MCF 10A (cell line): ENCODE results near the gene POLR3H. TPM values are rescaled to one million over a fixed set of nuclear protein-coding genes. Genes with fewer than 3 reads are reported as not detected.

Source experiments
- BruUV-seq: library from RNA; stranded (reverse); fragments of 400-500 nt; replicated peaks from 2 replicates; lab custom pipeline; 2021; lab: Mats Ljungman, UMichigan
- CTCF ChIA-PET: fragments of 300-600 bp; sonication (Branson Sonifier 250); formaldehyde crosslinking; extraction: SDS; loops from one replicate; lab custom pipeline; 2021; ENCODE audit warnings: antibody characterized with exemption, inconsistent platforms; lab: Yijun Ruan, JAX
- POLR2A ChIA-PET: fragments of 300-600, 350-650 bp; sonication (Branson Sonifier 250); formaldehyde crosslinking; extraction: SDS; loops from one replicate; lab custom pipeline; 2020; ENCODE audit warnings: antibody characterized with exemption, inconsistent platforms; lab: Yijun Ruan, JAX
- DNase-seq: peaks from one replicate; pipeline ENCODE4 v3.0.0-alpha.2; 2018; ENCODE audit not compliant: unreplicated experiment
- H3K27ac Mint-ChIP-seq: one replicate; pipeline ENCODE4 v1.8.0; 2022; ENCODE audit warnings: mild to moderate bottlenecking, low read depth, mixed read lengths; ENCODE audit not compliant: unreplicated experiment
- H3K27me3 Mint-ChIP-seq: one replicate; pipeline ENCODE4 v1.8.0; 2022; ENCODE audit warnings: mixed read lengths; ENCODE audit not compliant: insufficient read depth, unreplicated experiment
- H3K36me3 Mint-ChIP-seq: one replicate; pipeline ENCODE4 v1.8.0; 2022; ENCODE audit warnings: mild to moderate bottlenecking, moderate library complexity, mixed read lengths; ENCODE audit not compliant: insufficient read depth, unreplicated experiment
- H3K4me1 Mint-ChIP-seq: one replicate; pipeline ENCODE4 v1.8.0; 2022; ENCODE audit warnings: mixed read lengths; ENCODE audit not compliant: insufficient read depth, unreplicated experiment
- H3K4me3 Mint-ChIP-seq: one replicate; pipeline ENCODE4 v1.8.0; 2022; ENCODE audit warnings: mild to moderate bottlenecking, moderate library complexity, mixed read lengths; ENCODE audit not compliant: unreplicated experiment
- H3K9me3 Mint-ChIP-seq: one replicate; pipeline ENCODE4 v1.8.0; 2022; ENCODE audit warnings: mixed read lengths; ENCODE audit not compliant: unreplicated experiment
- intact Hi-C: fragments of 100-400 bp; cut with micrococcal nuclease; formaldehyde crosslinking; loops from 2 replicates; pipeline ENCODE4 v1.14.1; 2022
- total RNA-seq: library from RNA; stranded (reverse); gene quantifications from 2 replicates; pipeline ENCODE4 v1.2.3, GENCODE V29; 2022
- TF ChIP-seq, protein P1 (sequence below): fragments of 200-600 bp; IDR thresholded peaks from one replicate; pipeline ENCODE4 v1.8.0; 2022; ENCODE audit warnings: antibody characterized with exemption, mild to moderate bottlenecking; ENCODE audit not compliant: unreplicated experiment

The POLR3H gene
- total RNA-seq, 1 experiment from 2014 or later: 35.5 TPM

DNA sequence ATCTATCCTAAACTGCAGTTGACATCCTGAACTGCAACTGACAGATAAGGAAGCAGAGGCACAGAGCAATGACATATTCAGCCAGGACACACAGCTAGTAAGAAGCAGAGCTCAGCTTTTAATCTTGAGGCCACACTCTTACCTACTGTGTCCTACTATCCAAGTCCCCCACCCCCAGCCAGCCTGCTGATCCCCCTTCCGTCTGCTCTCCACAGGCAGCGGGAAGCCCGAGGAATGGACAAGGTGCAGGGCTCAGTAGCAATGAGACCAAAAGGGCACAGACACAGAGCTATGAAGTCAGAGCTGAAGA is 4.3 kb downstream of the POLR3H start:
- ChIA-PET POLR2A (no interaction called here), CTCF (no interaction called here)
- Mint-ChIP-seq H3K9me3 (no peaks in the 10 kb centered on the region), H3K4me3 (no peak overlapping the region), H3K36me3 (peaks cover 29% of the 10 kb centered on the region), H3K27ac (no peak overlapping the region), H3K4me1 (peaks cover 24% of the 10 kb centered on the region), H3K27me3 (no peaks in the 10 kb centered on the region)
- DNase-seq: no peak
- BruUV-seq: no TSS peak
- intact Hi-C loops: loop anchor here (10.0 kb wide), 1 partner anchor 405 kb away; the partner anchor contains the start of gene CENPM
- TF ChIP-seq, protein P1, sequence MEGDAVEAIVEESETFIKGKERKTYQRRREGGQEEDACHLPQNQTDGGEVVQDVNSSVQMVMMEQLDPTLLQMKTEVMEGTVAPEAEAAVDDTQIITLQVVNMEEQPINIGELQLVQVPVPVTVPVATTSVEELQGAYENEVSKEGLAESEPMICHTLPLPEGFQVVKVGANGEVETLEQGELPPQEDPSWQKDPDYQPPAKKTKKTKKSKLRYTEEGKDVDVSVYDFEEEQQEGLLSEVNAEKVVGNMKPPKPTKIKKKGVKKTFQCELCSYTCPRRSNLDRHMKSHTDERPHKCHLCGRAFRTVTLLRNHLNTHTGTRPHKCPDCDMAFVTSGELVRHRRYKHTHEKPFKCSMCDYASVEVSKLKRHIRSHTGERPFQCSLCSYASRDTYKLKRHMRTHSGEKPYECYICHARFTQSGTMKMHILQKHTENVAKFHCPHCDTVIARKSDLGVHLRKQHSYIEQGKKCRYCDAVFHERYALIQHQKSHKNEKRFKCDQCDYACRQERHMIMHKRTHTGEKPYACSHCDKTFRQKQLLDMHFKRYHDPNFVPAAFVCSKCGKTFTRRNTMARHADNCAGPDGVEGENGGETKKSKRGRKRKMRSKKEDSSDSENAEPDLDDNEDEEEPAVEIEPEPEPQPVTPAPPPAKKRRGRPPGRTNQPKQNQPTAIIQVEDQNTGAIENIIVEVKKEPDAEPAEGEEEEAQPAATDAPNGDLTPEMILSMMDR: no peak

DNA sequence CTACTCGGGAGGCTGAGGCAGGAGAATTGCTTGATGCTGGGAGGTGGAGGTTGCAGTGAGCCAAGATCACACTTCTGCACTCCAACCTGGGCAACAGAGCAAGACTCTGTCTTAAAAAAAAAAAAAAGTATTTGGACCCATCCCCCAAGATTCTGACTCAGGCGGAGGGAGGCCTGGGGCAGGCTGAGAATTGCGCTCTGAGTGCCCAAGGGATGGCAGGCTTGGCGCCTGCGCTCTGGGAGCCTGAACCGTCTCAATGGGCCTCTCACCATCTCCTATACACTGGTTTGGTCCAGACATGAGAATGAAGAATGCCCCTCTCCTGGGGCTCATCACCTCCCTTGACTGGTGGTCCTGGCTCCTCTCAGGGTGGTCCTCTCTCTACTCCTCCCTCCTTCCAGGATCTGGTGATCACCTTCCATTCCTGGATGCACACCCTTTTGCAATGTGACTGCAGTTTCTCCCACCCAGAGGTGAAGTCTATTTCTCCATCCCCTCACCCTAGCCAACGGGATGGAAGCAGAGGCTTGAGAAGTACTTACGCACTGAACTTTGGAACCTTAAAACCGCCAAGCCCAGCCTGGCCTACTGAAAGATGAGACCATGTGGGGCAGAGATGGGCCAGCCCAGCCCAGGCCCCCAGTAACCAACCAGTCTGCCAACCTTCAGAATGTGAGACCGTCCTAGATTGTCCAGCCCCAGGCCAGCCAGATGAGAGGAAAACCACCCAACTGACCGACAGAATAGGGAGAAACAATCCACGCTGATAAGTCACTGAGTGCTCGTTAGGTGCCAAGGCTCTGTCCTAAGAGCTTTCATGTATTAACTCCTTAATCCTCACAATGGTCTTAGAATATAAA is 4.9 kb downstream of the POLR3H start:
- Mint-ChIP-seq H3K4me1 (peaks cover 18% of the 10 kb centered on the region), H3K4me3 (no peak overlapping the region), H3K36me3 (peaks cover 35% of the 10 kb centered on the region), H3K9me3 (no peaks in the 10 kb centered on the region), H3K27me3 (no peaks in the 10 kb centered on the region), H3K27ac (no peak overlapping the region)
- ChIA-PET POLR2A (no interaction called here), CTCF (interaction anchor here (0.5 to 1.0 kb wide), 2 partner anchors 22 to 56 kb away, joined by 3 to 4 read pairs; no protein-coding TSS in a partner anchor)
- TF ChIP-seq, protein P1: no peak
- no TSS peak for BruUV-seq
- DNase-seq: no peak
- intact Hi-C loops: loop anchor here (10.0 kb wide), 1 partner anchor 405 kb away; the partner anchor contains the start of gene CENPM

DNA sequence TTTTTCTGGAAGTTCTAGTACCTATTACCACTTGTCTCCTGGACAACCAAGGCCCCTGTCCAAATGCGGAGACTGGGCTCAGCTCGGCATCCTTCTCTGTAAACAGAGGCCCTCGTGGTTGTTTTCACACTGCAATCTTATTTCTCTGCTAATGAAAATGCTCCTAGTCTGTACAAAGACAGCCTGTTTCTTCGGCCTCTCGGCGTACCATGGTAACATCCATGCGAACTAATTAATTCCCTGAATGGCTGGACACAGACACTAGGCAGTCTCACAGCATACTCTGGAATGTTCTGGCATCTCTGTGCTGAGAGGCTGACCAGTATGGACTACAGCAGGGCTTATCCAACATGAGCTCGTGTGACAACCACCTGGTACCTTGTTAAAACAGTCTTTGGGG is 5.7 kb downstream of the POLR3H start:
- Mint-ChIP-seq H3K4me3 (no peak overlapping the region), H3K4me1 (peaks cover 18% of the 10 kb centered on the region), H3K36me3 (peaks cover 43% of the 10 kb centered on the region), H3K27me3 (no peaks in the 10 kb centered on the region), H3K27ac (no peak overlapping the region), H3K9me3 (no peaks in the 10 kb centered on the region)
- no peak for DNase-seq
- ChIA-PET POLR2A (no interaction called here), CTCF (interaction anchor here (0.5 to 1.1 kb wide), 4 partner anchors 21 to 113 kb away, joined by 3 to 6 read pairs (median 4); no protein-coding TSS in a partner anchor)
- TF ChIP-seq, protein P1: no peak
- no TSS peak for BruUV-seq
- intact Hi-C loops: no loop called here

DNA sequence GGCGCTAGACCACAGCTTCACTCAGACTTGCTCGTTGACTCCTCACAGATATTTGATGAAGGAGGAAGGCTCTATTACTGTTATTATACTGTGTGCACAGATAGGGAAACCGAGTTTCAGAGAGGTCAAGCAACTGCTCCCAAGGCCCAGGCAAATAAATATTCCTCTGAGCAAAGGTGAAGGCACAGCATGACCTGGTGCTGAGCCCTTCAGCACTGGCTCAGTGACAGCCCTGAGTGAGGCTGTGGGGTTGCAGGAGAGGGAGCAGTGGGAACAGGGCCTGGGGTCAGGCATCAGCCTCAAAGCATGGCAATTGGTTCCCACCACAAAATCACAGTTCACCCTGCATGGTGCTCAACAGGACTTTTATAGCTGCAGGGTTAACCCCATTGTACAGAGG is 7.1 kb downstream of the POLR3H start:
- H3K4me3 Mint-ChIP-seq: no peak overlapping the region
- TF ChIP-seq, protein P1: no peak
- no peaks in the 10 kb centered on the region for H3K27me3 Mint-ChIP-seq
- POLR2A ChIA-PET: interaction anchor here (0.6 kb wide), 1 partner anchor 19 kb away, joined by 3 read pairs; no protein-coding TSS in a partner anchor
- H3K27ac Mint-ChIP-seq: no peak overlapping the region
- intact Hi-C loops: no loop called here
- CTCF ChIA-PET: interaction anchor here (1.1 kb wide), 1 partner anchor 31 kb away, joined by 6 read pairs; no protein-coding TSS in a partner anchor
- H3K9me3 Mint-ChIP-seq: no peaks in the 10 kb centered on the region
- DNase-seq: no peak
- H3K4me1 Mint-ChIP-seq: peaks cover 8% of the 10 kb centered on the region
- BruUV-seq: no TSS peak
- peaks cover 56% of the 10 kb centered on the region for H3K36me3 Mint-ChIP-seq
